KMS-11 (cell line): ENCODE measurements around the gene SIRT4.
"Not testable (repeated sequence)": the region's sequence is repeated elsewhere in the genome, so short reads cannot be mapped to it uniquely, and the experiment has no call there.

ENCODE experiments used
- H2AFZ ChIP-seq: fragments of 200-600 bp; sonication (generic); 2 replicates; pipeline ENCODE4 v1.6.1; 2016; ENCODE audit warnings: antibody characterized with exemption, mixed run types, low read depth
- H3K27ac ChIP-seq: fragments of 200-600 bp; sonication (generic); 2 replicates; pipeline ENCODE4 v1.6.1; 2016; ENCODE audit warnings: mild to moderate bottlenecking, mixed run types
- H3K27me3 ChIP-seq: fragments of 200-600 bp; sonication (generic); 2 replicates; pipeline ENCODE4 v1.6.1; 2017; ENCODE audit warnings: mild to moderate bottlenecking, low read depth, mixed run types, moderate library complexity; ENCODE audit not compliant: insufficient read depth
- H3K36me3 ChIP-seq: fragments of 200-600 bp; sonication (generic); 2 replicates; pipeline ENCODE4 v1.6.1; 2017; ENCODE audit warnings: mild to moderate bottlenecking, mixed run types; ENCODE audit not compliant: insufficient read depth
- H3K4me1 ChIP-seq: fragments of 200-600 bp; sonication (generic); 2 replicates; pipeline ENCODE4 v1.6.1; 2016; ENCODE audit warnings: mild to moderate bottlenecking, low read depth, mixed run types; ENCODE audit not compliant: poor library complexity, severe bottlenecking
- H3K4me2 ChIP-seq: fragments of 200-600 bp; sonication (generic); 2 replicates; pipeline ENCODE4 v1.7.0; 2016; ENCODE audit warnings: mild to moderate bottlenecking, mixed run types
- H3K4me3 ChIP-seq: fragments of 200-600 bp; sonication (generic); IDR thresholded peaks from 2 replicates; pipeline ENCODE4 v1.6.1; 2017; ENCODE audit warnings: low read depth, low read length, mixed read lengths; ENCODE audit not compliant: insufficient read depth
- H3K79me2 ChIP-seq: fragments of 200-600 bp; sonication (generic); 2 replicates; pipeline ENCODE4 v1.6.1; 2016; ENCODE audit warnings: low read depth, mixed run types; ENCODE audit not compliant: insufficient read depth
- H3K9ac ChIP-seq: fragments of 200-600 bp; sonication (generic); 2 replicates; pipeline ENCODE4 v1.6.1; 2016; ENCODE audit warnings: mild to moderate bottlenecking, mixed run types
- H4K20me1 ChIP-seq: fragments of 200-600 bp; sonication (generic); 2 replicates; pipeline ENCODE4 v1.6.1; 2016; ENCODE audit warnings: mild to moderate bottlenecking, mixed run types; ENCODE audit not compliant: insufficient read depth
- CTCF ChIP-seq: fragments of 200-600 bp; sonication (generic); conservative IDR thresholded peaks from 2 replicates; pipeline ENCODE4 v1.6.1; 2017; ENCODE audit warnings: low read depth, mild to moderate bottlenecking, antibody characterized with exemption, low read length, moderate library complexity, mixed read lengths

SIRT4 gene

GRCh38 chr12:120301962-120302815 lies at the start of gene SIRT4:
Gene SIRT4, plus strand, starts transcription at chr12:120302321. Its CDS starts 1,241 bp downstream, at chr12:120303562.
- Histone ChIP-seq H3K27ac (no peak within 1 kb of the TSS), H3K27me3 (no peaks in the 10 kb centered on the region), H3K36me3 (no peaks in the 10 kb centered on the region), H3K4me1 (no peaks in the 10 kb centered on the region), H3K9ac (peak within 1 kb of the TSS; percentile 37; the same call in 1 of the 2 replicates), H3K79me2 (no peaks in the 10 kb centered on the region), H3K4me3 (no peak within 1 kb of the TSS), H4K20me1 (no peaks in the 10 kb centered on the region), H3K4me2 (peak within 1 kb of the TSS; percentile 83; the same call in 1 of the 2 replicates), H2AFZ (peak within 1 kb of the TSS; percentile 85; the same call in 1 of the 2 replicates)
- TF ChIP-seq CTCF: peak; percentile 77

- not testable (repeated sequence) for H3K4me2 ChIP-seq, H3K27me3 ChIP-seq, H3K36me3 ChIP-seq, H3K9ac ChIP-seq, H3K4me1 ChIP-seq, H3K79me2 ChIP-seq, H3K27ac ChIP-seq, H3K4me3 ChIP-seq, H4K20me1 ChIP-seq, H2AFZ ChIP-seq
Observed at GRCh38 chr12:120253313-120253712, 48.8 kb upstream of the SIRT4 start.

- H3K36me3 ChIP-seq: no peaks in the 10 kb centered on the region
- no peaks in the 10 kb centered on the region for H3K79me2 ChIP-seq
Observed at GRCh38 chr12:120254809-120255208, 47.3 kb upstream of the SIRT4 start.

GRCh38 chr12:120257041-120257821 lies 44.9 kb upstream of the SIRT4 start:
- H4K20me1 ChIP-seq: no peaks in the 10 kb centered on the region
- TF ChIP-seq CTCF: no peak
- no peak overlapping the region for H2AFZ ChIP-seq
- no peak overlapping the region for H3K9ac ChIP-seq
- H3K27ac ChIP-seq: no peak overlapping the region
- no peaks in the 10 kb centered on the region for H3K4me1 ChIP-seq
- no peaks in the 10 kb centered on the region for H3K36me3 ChIP-seq
- H3K4me3 ChIP-seq: no peak overlapping the region
- H3K4me2 ChIP-seq: no peak overlapping the region
- no peaks in the 10 kb centered on the region for H3K79me2 ChIP-seq
- H3K27me3 ChIP-seq: no peaks in the 10 kb centered on the region

More at GRCh38 chr12:120254809-120255208, 47.3 kb upstream of the SIRT4 start:
- no peak overlapping the region for H3K9ac ChIP-seq
- H3K4me3 ChIP-seq: no peak overlapping the region
- H4K20me1 ChIP-seq: no peaks in the 10 kb centered on the region
- no peak overlapping the region for H3K4me2 ChIP-seq
- H3K27me3 ChIP-seq: no peaks in the 10 kb centered on the region
- H2AFZ ChIP-seq: no peak overlapping the region
- TF ChIP-seq CTCF: no peak
- no peaks in the 10 kb centered on the region for H3K4me1 ChIP-seq
- no peak overlapping the region for H3K27ac ChIP-seq
